DOHH2 (cell line): ENCODE results near the gene TMTC2.

Source experiments
- CTCF ChIP-seq: fragments of 200-600 bp; sonication (generic); IDR thresholded peaks from one replicate; pipeline ENCODE4 v1.5.1; 2014; ENCODE audit warnings: antibody characterized with exemption, mild to moderate bottlenecking, low read depth, low read length; ENCODE audit not compliant: poor library complexity, severe bottlenecking
- EZH2phosphoT487 ChIP-seq: fragments of 200-600 bp; sonication (generic); IDR thresholded peaks from 2 replicates; pipeline ENCODE4 v1.6.1; 2017; ENCODE audit warnings: borderline replicate concordance, mild to moderate bottlenecking, antibody characterized with exemption, low read length, moderate library complexity, mixed read lengths

- TF ChIP-seq CTCF: no peak
- TF ChIP-seq EZH2phosphoT487: no peak
Measured at GRCh38 chr12:82694276-82694675, 7.6 kb downstream of the TMTC2 start.
